Mesothelial cell of epicardium (in vitro differentiated cells): Measurements from ENCODE around the gene EIF5B. TPM values are rescaled to one million over a fixed set of nuclear protein-coding genes. Genes with fewer than 3 reads are reported as not detected.
A peak's percentile ranks its signal among the peaks of the same experiment; 100 is the strongest.

Experiments
- DNase-seq, 2 experiments: peaks; one replicate each; pipeline ENCODE4 v3.0.0; 2021; ENCODE audit warnings: low spot score in 2 of 2; ENCODE audit not compliant: unreplicated experiment in 2 of 2
- H3K27ac Mint-ChIP-seq: 2 replicates; pipeline ENCODE4 v1.8.0; 2021; ENCODE audit warnings: mixed read lengths
- H3K27me3 Mint-ChIP-seq: 2 replicates; pipeline ENCODE4 v1.8.0; 2021; ENCODE audit warnings: low read depth, mixed read lengths
- H3K36me3 Mint-ChIP-seq: 2 replicates; pipeline ENCODE4 v1.8.0; 2021; ENCODE audit warnings: mixed read lengths
- H3K4me1 Mint-ChIP-seq: 2 replicates; pipeline ENCODE4 v1.8.0; 2021; ENCODE audit warnings: mixed read lengths
- H3K4me3 Mint-ChIP-seq: 2 replicates; pipeline ENCODE4 v1.8.0; 2021; ENCODE audit warnings: mild to moderate bottlenecking, moderate library complexity, mixed read lengths
- H3K9me3 Mint-ChIP-seq: 2 replicates; pipeline ENCODE4 v1.8.0; 2021; ENCODE audit warnings: mixed read lengths
- total RNA-seq: library from RNA; stranded (reverse); gene quantifications from 3 replicates; pipeline ENCODE4 v1.2.1, GENCODE V29; 2021
- TF ChIP-seq, protein P1 (sequence below): fragments of 200-600 bp; sonication (generic); IDR thresholded peaks from one replicate; pipeline ENCODE4 v1.5.0; 2021; ENCODE audit warnings: antibody characterized with exemption; ENCODE audit not compliant: unreplicated experiment

The EIF5B gene
- total RNA-seq, 1 donor from 2014 or later: 45.3 TPM

DNA sequence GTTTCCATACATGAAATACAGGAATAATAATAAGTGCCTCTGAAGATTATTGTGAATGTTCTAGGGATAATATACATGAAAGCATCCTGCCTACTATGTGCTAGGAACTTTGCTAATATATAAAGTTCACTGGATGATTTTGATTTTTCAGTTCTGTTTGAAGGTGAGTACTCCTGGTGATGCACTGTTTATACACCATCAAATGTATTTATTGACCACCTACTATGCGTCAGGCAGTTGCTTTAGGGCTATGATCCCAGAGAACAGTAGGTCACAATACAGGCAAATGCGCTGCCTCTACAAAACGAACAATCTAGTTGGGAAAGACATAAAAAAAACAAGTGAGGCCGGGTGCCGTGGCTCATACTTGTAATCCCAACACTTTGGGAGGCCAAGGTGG is 11.8 kb upstream of the EIF5B start:
- no peak for DNase-seq
- peaks cover 43% of the 10 kb centered on the region for H3K36me3 Mint-ChIP-seq
- no peaks in the 10 kb centered on the region for H3K9me3 Mint-ChIP-seq
- H3K27me3 Mint-ChIP-seq: no peaks in the 10 kb centered on the region
- no peaks in the 10 kb centered on the region for H3K4me1 Mint-ChIP-seq
- H3K4me3 Mint-ChIP-seq: no peak overlapping the region
- TF ChIP-seq, protein P1, sequence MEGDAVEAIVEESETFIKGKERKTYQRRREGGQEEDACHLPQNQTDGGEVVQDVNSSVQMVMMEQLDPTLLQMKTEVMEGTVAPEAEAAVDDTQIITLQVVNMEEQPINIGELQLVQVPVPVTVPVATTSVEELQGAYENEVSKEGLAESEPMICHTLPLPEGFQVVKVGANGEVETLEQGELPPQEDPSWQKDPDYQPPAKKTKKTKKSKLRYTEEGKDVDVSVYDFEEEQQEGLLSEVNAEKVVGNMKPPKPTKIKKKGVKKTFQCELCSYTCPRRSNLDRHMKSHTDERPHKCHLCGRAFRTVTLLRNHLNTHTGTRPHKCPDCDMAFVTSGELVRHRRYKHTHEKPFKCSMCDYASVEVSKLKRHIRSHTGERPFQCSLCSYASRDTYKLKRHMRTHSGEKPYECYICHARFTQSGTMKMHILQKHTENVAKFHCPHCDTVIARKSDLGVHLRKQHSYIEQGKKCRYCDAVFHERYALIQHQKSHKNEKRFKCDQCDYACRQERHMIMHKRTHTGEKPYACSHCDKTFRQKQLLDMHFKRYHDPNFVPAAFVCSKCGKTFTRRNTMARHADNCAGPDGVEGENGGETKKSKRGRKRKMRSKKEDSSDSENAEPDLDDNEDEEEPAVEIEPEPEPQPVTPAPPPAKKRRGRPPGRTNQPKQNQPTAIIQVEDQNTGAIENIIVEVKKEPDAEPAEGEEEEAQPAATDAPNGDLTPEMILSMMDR: no peak
- no peak overlapping the region for H3K27ac Mint-ChIP-seq

DNA sequence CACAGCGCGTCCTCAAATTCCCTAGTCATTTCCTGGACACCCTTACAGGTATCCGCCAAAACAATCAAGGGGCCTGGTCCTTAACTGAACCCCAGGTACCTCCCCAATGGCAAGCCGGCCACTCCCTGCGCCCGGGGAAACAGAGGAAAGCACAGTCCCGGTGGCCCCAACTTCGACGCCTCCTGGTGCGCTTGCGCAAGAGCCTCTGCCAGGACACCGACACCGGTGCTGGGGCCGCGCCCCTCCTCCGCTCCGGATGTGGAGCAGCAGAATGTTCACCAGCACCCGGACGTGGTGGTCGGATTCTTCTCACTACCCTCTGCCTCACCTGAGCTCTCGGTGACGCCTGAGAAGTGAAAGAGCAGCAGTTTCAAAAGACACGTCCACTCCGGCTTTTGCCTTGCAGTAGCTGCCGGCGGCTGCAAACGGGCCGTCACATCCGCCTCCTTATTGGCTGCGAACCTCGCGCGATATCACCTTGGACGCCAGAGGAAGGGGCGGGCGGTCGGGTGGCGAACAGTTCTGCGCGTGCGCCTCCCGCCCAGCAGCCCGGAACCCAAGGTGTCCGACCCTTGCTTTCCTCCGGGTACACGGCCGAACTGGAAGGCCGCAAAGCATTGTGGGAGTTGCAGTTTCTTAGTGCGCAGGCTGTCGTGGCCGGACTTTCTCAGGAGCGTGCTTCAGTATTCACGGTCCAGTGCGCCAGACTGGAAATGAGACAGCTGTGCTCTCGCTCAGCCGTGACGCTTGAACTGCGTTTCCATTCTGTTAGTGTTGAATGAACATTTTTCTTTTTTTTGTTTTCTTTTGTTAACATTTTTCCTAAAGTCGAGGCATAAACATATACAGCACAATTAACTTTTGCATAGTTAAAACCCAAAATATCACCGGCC is 1.0 kb upstream of the EIF5B start, which contains the start of gene TXNDC9:
TXNDC9 (minus strand) TSS at position 423 of the 893 bp plus-strand sequence. CDS start 3,123 bp downstream, outside the sequence.
- Mint-ChIP-seq H3K27ac (no peak within 1 kb of the TSS), H3K27me3 (no peaks in the 10 kb centered on the region), H3K36me3 (peaks cover 5% of the 10 kb centered on the region), H3K4me1 (peaks cover 25% of the 10 kb centered on the region), H3K4me3 (no peak within 1 kb of the TSS), H3K9me3 (no peaks in the 10 kb centered on the region)
- DNase-seq: peak; percentile 96 to 98
- TF ChIP-seq, protein P1: no peak

DNA sequence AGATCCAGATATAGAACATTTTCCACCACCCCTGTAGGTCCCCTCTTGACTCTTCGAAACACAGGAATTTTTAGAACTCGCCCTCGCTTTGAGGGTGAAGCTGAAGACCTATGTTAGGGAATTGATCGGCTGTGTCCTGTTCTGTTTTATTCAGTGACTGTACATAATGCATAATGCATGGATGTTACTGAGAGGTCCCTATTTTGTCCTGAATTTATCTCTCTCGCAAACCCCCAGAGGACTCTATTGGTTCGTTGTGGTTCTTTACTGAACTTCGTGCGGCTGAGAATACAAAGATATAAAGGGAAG is 431 bp upstream of the EIF5B start:
- Mint-ChIP-seq H3K27me3 (no peaks in the 10 kb centered on the region), H3K27ac (no peak overlapping the region), H3K4me1 (peaks cover 25% of the 10 kb centered on the region), H3K9me3 (no peaks in the 10 kb centered on the region), H3K4me3 (no peak overlapping the region), H3K36me3 (peaks cover 3% of the 10 kb centered on the region)
- TF ChIP-seq, protein P1: no peak
- peak in 1 of 2 experiments; percentile 38 for DNase-seq

DNA sequence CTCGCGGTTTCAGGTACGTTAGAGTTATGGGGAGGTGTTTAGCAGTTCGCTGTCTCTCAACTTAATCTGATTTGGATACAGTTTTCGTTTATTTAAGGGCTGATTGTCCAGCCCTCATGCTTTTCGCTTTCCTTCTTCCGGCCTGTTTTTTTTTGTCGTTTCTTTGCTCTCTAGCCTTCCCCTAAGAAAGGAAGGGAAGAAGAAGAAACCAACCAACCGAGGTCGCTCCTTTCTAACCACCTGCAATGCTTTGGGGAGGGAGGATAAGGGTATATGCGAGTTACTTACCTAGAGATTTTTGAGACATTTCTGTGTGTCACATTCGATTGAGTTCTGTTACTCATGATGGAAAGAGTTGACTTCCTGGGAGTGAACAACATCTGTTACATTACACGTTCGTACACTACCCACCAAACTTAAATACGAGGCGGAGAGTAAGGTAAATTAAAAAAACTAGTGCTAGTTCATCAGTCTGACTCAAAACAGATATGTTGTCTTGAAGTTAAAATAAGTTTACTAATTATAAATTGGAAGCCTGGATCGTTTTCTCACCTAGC is 918 bp downstream of the EIF5B start:
- TF ChIP-seq, protein P1: no peak
- Mint-ChIP-seq H3K27me3 (no peaks in the 10 kb centered on the region), H3K4me3 (no peak overlapping the region), H3K4me1 (peaks cover 25% of the 10 kb centered on the region), H3K9me3 (no peaks in the 10 kb centered on the region), H3K36me3 (peaks cover under 1% of the 10 kb centered on the region), H3K27ac (no peak overlapping the region)
- no peak for DNase-seq

DNA sequence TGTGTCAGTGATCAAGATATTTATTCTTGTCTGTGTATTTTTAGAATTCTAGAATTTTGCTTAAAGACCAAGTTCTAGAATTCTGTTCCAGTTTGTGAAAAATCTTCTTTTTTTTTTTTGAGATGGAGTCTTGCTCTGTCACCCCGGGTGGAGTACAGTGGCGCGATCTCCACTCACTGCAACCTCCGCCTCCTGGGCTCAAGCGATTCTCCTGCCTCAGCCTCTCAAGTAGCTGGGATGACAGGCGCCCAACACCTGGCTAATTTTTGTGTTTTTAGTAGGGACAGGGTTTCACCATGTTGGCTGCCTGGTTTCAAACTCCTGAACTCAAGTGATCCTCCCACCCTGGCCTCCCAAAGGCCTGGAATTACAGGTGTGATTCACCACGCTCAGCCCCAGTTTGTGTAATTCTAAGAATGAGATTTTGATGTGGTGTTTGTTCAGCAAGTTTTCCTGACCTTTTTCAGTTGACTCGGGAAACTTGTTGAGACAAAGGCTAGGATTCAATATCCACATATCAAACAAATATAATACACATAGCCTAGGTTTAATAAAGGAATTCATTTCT is 3.6 kb downstream of the EIF5B start:
- TF ChIP-seq, protein P1: no peak
- Mint-ChIP-seq H3K4me3 (no peak overlapping the region), H3K4me1 (peaks cover 10% of the 10 kb centered on the region), H3K9me3 (no peaks in the 10 kb centered on the region), H3K36me3 (peaks cover 3% of the 10 kb centered on the region), H3K27ac (no peak overlapping the region), H3K27me3 (no peaks in the 10 kb centered on the region)
- DNase-seq: no peak
